BLaER1 (cell line): ENCODE results near the gene TES.

Source experiments
- H3K27ac ChIP-seq: shearing (Covaris generic); formaldehyde crosslinking; 2 replicates; pipeline ENCODE4 v1.8.1; 2022
- H3K27me3 ChIP-seq: shearing (Covaris generic); formaldehyde crosslinking; 2 replicates; pipeline ENCODE4 v1.8.1; 2022
- H3K36me3 ChIP-seq: shearing (Covaris generic); formaldehyde crosslinking; 2 replicates; pipeline ENCODE4 v1.8.1; 2022
- H3K4me1 ChIP-seq: shearing (Covaris generic); formaldehyde crosslinking; 2 replicates; pipeline ENCODE4 v1.8.1; 2022
- H3K4me2 ChIP-seq: shearing (Covaris generic); formaldehyde crosslinking; 2 replicates; pipeline ENCODE4 v1.8.1; 2022
- H3K4me3 ChIP-seq: shearing (Covaris generic); formaldehyde crosslinking; 2 replicates; pipeline ENCODE4 v1.8.1; 2022
- H3K9ac ChIP-seq: shearing (Covaris generic); formaldehyde crosslinking; 2 replicates; pipeline ENCODE4 v1.8.1; 2022
- H3K9me3 ChIP-seq: shearing (Covaris generic); formaldehyde crosslinking; 2 replicates; pipeline ENCODE4 v1.8.1; 2022
- H4K20me1 ChIP-seq: shearing (Covaris generic); formaldehyde crosslinking; 2 replicates; pipeline ENCODE4 v1.8.1; 2022
- Cebpa-rat ChIP-seq: shearing (Covaris generic); IDR thresholded peaks from 2 replicates; pipeline ENCODE4 v1.8.1; 2022

TES gene

GRCh38 chr7:116218747-116219146, 8.4 kb downstream of the TES start:
- no peaks in the 10 kb centered on the region for H3K27me3 ChIP-seq
- H3K9ac ChIP-seq = no peak overlapping the region
- no peak overlapping the region for H3K4me3 ChIP-seq
- H4K20me1 ChIP-seq = no peaks in the 10 kb centered on the region
- no peak overlapping the region for H3K4me2 ChIP-seq
- no peak overlapping the region for H3K27ac ChIP-seq
- TF ChIP-seq Cebpa-rat = no peak
- H3K4me1 ChIP-seq = peaks cover 13% of the 10 kb centered on the region
- H3K36me3 ChIP-seq = no peaks in the 10 kb centered on the region
- H3K9me3 ChIP-seq = no peaks in the 10 kb centered on the region

- H4K20me1 ChIP-seq = no peaks in the 10 kb centered on the region
- H3K4me3 ChIP-seq = no peak overlapping the region
- H3K9ac ChIP-seq = no peak overlapping the region
- no peak overlapping the region for H3K4me2 ChIP-seq
- H3K36me3 ChIP-seq = no peaks in the 10 kb centered on the region
- no peaks in the 10 kb centered on the region for H3K27me3 ChIP-seq
- peaks cover 7% of the 10 kb centered on the region for H3K4me1 ChIP-seq
- no peaks in the 10 kb centered on the region for H3K9me3 ChIP-seq
- TF ChIP-seq Cebpa-rat = no peak
- H3K27ac ChIP-seq = no peak overlapping the region
These were observed 8.9 kb downstream of the TES start for GRCh38 chr7:116219288-116219687.

DNA sequence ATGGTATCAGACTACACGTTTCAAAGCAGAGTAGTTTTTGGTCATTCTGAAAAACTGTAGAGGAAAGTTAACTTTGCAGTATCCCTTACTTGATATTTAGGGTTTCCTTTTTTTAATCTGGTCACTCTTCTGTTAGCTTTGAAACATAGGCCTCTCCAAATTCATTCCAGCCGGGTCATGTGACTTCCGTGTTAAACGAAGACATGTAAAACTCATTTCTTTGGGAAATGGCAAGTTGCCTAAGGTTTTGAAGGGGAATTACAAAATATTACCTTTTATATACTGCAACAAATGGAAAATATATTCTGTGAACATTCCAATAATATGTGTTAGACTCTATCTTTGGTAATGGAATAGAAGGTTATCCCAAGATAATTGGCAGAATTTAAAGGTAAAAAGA, 9.5 kb downstream of the TES start:
- H3K4me1 ChIP-seq = peaks cover 2% of the 10 kb centered on the region; the same call in 1 of the 2 replicates
- no peaks in the 10 kb centered on the region for H3K36me3 ChIP-seq
- no peak overlapping the region for H3K27ac ChIP-seq
- H3K9me3 ChIP-seq = no peaks in the 10 kb centered on the region
- H3K4me3 ChIP-seq = no peak overlapping the region
- no peaks in the 10 kb centered on the region for H4K20me1 ChIP-seq
- no peak for TF ChIP-seq Cebpa-rat
- H3K9ac ChIP-seq = no peak overlapping the region
- no peaks in the 10 kb centered on the region for H3K27me3 ChIP-seq
- no peak overlapping the region for H3K4me2 ChIP-seq

- H3K4me3 ChIP-seq = no peak overlapping the region
- H3K27ac ChIP-seq = no peak overlapping the region
- no peaks in the 10 kb centered on the region for H4K20me1 ChIP-seq
These were observed 12.2 kb downstream of the TES start for GRCh38 chr7:116222501-116222900.

DNA sequence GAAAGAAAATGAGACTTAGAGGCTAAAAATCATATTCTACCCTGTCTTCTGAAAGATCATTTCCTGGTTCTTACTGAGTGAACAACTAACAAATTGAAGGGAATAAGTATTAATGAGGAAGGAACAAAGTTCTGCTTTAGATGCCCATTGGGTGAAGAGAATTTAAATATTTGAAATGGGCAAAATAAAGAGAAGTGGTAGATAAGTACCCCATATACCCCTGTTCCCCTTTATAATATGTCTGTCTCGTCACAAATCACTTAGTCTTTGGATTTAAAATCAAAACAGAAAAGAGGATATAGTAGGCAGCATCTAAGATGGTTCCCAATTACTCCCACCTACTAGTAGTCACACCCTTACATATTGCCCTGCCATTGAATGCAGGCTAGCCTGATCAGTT, 13.2 kb downstream of the TES start:
- H3K4me1 ChIP-seq = no peaks in the 10 kb centered on the region
- H3K27me3 ChIP-seq = no peaks in the 10 kb centered on the region
- H3K36me3 ChIP-seq = no peaks in the 10 kb centered on the region
- no peaks in the 10 kb centered on the region for H4K20me1 ChIP-seq
- no peak overlapping the region for H3K9ac ChIP-seq
- no peak overlapping the region for H3K4me2 ChIP-seq
- no peak overlapping the region for H3K4me3 ChIP-seq
- TF ChIP-seq Cebpa-rat = no peak
- H3K9me3 ChIP-seq = no peaks in the 10 kb centered on the region
- no peak overlapping the region for H3K27ac ChIP-seq

More at GRCh38 chr7:116222501-116222900, 12.2 kb downstream of the TES start:
- no peak overlapping the region for H3K4me2 ChIP-seq
- H3K9ac ChIP-seq = no peak overlapping the region
- no peaks in the 10 kb centered on the region for H3K9me3 ChIP-seq
- no peak for TF ChIP-seq Cebpa-rat
- no peaks in the 10 kb centered on the region for H3K36me3 ChIP-seq
- no peaks in the 10 kb centered on the region for H3K4me1 ChIP-seq
- no peaks in the 10 kb centered on the region for H3K27me3 ChIP-seq

GRCh38 chr7:116224492-116225098, 14.3 kb downstream of the TES start:
- no peaks in the 10 kb centered on the region for H4K20me1 ChIP-seq
- H3K9me3 ChIP-seq = no peaks in the 10 kb centered on the region
- no peak overlapping the region for H3K27ac ChIP-seq
- no peak for TF ChIP-seq Cebpa-rat
- H3K4me1 ChIP-seq = no peaks in the 10 kb centered on the region
- no peak overlapping the region for H3K4me2 ChIP-seq
- no peaks in the 10 kb centered on the region for H3K36me3 ChIP-seq
- no peak overlapping the region for H3K9ac ChIP-seq
- H3K27me3 ChIP-seq = no peaks in the 10 kb centered on the region
- H3K4me3 ChIP-seq = no peak overlapping the region

DNA sequence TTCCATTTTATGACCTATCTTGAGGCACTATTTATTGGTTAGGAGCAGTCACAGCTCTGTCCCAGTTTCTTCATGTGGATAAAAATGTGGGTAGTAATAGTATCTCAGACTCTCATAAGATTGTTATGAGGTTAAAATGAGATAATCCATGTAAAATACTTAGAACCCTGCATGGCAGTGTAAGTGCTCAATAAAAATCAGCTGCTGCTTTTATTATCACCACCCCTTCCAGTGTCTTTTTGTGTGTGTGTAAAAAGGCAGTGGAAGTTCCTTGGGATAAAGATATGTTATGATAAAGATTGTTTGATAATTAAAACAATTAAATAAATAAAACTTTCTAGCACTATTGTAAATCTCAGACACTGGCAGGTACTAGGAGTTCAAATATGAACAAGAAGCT, 15.5 kb downstream of the TES start:
- Histone ChIP-seq H3K27ac (no peak overlapping the region), H3K27me3 (no peaks in the 10 kb centered on the region), H3K9ac (no peak overlapping the region), H3K36me3 (no peaks in the 10 kb centered on the region), H3K4me2 (no peak overlapping the region), H3K4me3 (no peak overlapping the region), H4K20me1 (no peaks in the 10 kb centered on the region), H3K9me3 (no peaks in the 10 kb centered on the region), H3K4me1 (no peaks in the 10 kb centered on the region)
- TF ChIP-seq Cebpa-rat = no peak

DNA sequence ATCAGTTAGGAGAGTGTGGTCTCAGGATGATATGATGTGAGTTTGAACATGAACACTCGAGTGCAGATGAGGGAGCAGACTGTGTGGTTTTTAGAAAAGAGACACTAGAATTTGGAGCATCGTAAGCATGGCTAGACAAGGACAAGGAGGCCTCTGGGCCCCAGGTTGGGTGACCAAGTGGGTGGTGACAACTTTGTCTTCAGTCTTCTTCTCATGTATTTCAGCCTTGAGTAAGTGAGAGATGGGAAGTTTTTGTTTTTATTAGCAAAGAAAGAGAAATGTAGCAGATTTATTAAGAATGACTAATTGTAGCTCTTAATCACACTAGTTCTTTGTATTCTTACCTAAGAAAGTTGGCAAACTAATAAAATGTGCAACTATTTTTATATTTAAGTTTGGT, 16.3 kb downstream of the TES start:
- Histone ChIP-seq H3K4me3 (no peak overlapping the region), H3K27ac (no peak overlapping the region), H3K36me3 (no peaks in the 10 kb centered on the region), H3K9ac (no peak overlapping the region), H4K20me1 (no peaks in the 10 kb centered on the region), H3K9me3 (no peaks in the 10 kb centered on the region), H3K27me3 (no peaks in the 10 kb centered on the region), H3K4me1 (no peaks in the 10 kb centered on the region), H3K4me2 (no peak overlapping the region)
- no peak for TF ChIP-seq Cebpa-rat

DNA sequence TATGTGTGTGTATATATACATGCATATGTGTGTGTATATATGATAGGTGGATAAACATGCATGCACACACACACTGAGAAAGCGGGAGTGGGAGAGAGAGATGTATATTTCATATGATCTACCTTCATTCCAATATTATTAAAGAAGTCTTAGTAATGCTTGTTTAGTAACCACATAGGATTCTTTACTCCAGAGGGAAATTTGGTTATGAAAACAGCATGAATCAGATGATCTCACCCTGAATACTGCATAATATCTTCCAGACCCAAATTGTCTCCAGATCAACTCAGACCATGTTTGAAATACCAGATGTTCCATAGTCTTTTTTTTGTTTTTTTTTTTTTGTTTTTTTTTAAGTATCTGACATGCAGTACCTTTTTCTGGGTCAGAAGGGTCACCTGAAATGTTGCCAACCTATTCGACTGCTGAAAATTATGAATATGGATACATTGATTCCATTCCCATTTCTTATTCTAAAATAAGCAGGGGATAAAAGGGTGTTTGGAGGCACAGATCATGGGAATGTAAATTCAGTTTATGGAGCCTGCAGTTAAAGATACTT, 17.4 kb downstream of the TES start:
- H3K9me3 ChIP-seq = no peaks in the 10 kb centered on the region
- H3K4me1 ChIP-seq = no peaks in the 10 kb centered on the region
- no peaks in the 10 kb centered on the region for H3K27me3 ChIP-seq
- no peaks in the 10 kb centered on the region for H3K36me3 ChIP-seq
- no peak overlapping the region for H3K4me2 ChIP-seq
- TF ChIP-seq Cebpa-rat = no peak
- H3K4me3 ChIP-seq = no peak overlapping the region
- no peak overlapping the region for H3K9ac ChIP-seq
- H3K27ac ChIP-seq = no peak overlapping the region
- no peaks in the 10 kb centered on the region for H4K20me1 ChIP-seq

- Histone ChIP-seq H3K36me3 (no peaks in the 10 kb centered on the region), H4K20me1 (no peaks in the 10 kb centered on the region), H3K4me1 (no peaks in the 10 kb centered on the region), H3K4me2 (no peak overlapping the region), H3K9me3 (no peaks in the 10 kb centered on the region), H3K4me3 (no peak overlapping the region), H3K9ac (no peak overlapping the region), H3K27me3 (no peaks in the 10 kb centered on the region), H3K27ac (no peak overlapping the region)
- no peak for TF ChIP-seq Cebpa-rat
These were observed 17.9 kb downstream of the TES start for GRCh38 chr7:116228241-116228640.

DNA sequence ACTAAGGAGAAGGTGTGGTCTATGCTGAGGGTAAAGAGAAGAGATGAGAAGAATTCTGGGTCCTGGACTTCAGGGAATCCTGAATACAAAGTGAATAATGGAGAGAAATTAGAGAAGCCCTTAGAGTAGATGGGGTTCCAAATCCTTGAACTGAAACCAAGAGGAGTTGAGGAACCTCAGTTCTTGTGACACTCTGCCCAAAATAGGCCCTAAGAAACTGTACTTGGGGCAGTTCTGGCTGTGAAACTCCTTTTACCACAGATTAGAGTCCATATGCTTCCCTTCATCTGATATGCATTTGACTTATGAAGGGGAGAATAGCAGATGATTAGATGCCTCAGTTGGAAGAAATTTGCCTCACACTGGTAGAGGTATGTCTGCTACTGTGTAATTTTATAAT, 19.0 kb downstream of the TES start:
- Histone ChIP-seq H3K4me3 (no peak overlapping the region), H3K9me3 (no peaks in the 10 kb centered on the region), H3K27me3 (no peaks in the 10 kb centered on the region), H4K20me1 (no peaks in the 10 kb centered on the region), H3K9ac (no peak overlapping the region), H3K4me1 (no peaks in the 10 kb centered on the region), H3K27ac (no peak overlapping the region), H3K36me3 (no peaks in the 10 kb centered on the region), H3K4me2 (no peak overlapping the region)
- TF ChIP-seq Cebpa-rat = no peak
